Medulla oblongata (tissue), 1 donor: ENCODE measurements around the gene CEP68.
A peak's percentile ranks its signal among the peaks of the same experiment; 100 is the strongest.
"Not testable (repeated sequence)": the region's sequence is repeated elsewhere in the genome, so short reads cannot be mapped to it uniquely, and the experiment has no call there.

Experiments used
- DNase-seq: peaks from one replicate; pipeline ENCODE4 v3.0.0-alpha.2; 2015; ENCODE audit errors: extremely low spot score

The CEP68 gene

GRCh38 chr2:65129826-65130663 is 73.8 kb downstream of the CEP68 start, which contains the start of gene RAB1A:
Gene RAB1A, minus strand, starts transcription at chr2:65130106. Its CDS starts 191 bp downstream, at chr2:65129915.
- peak; percentile 100 for DNase-seq

GRCh38 chr2:65130664-65131175 is 74.5 kb downstream of the CEP68 start:
- DNase-seq = no peak

- not testable (repeated sequence) for DNase-seq
Measured at GRCh38 chr2:65132930-65133329, 76.7 kb downstream of the CEP68 start.

- no peak for DNase-seq
Measured at GRCh38 chr2:65133626-65134025, 77.4 kb downstream of the CEP68 start.

- no peak for DNase-seq
Measured at GRCh38 chr2:65134158-65134557, 77.9 kb downstream of the CEP68 start.

- no peak for DNase-seq
Measured at GRCh38 chr2:65136253-65136652, 80.0 kb downstream of the CEP68 start.
